ENCODE results near the gene DPF3. TPM values are rescaled to one million over a fixed set of nuclear protein-coding genes. Genes with fewer than 3 reads are reported as not detected.

The DPF3 gene
- total RNA-seq, 3 donors from 2014 or later (not counting 1 experiment from before 2014, with no cell fraction given): 1.4 to 1.8 (median 1.4) TPM

DNA sequence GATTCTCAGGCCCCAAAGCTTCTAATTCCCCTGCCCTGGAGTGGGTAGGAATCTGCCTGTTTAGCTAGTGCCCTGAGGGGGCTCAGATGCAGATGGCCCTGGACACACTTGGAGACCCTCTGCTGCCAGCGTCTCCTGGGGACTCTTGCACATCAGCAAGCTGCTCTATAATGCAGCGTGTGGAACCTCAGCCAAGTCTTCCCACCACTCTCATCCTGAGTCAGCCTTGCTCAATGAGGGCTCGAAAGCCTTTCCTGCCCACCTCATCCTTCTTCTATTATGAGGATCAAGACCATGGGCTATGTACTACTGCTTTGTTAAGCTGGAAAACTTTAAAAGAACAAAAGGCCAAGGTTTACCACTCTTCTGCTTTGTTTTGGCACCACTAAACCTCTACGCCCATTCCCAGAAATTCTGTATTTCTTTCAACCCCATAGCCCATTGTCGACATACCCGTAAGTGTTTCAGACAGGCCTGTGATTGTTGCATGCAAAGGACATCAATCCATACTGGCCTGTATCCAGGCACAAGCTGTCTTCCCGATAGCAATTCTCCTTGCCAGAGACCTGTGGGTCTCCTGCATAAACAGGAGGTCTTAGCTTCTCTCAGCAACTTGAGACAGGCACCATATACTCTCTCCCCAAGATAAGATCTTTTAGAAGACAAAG is 246.9 kb downstream of the DPF3 start:
- Histone ChIP-seq H3K36me3 (ENCODE audit: control insufficient read depth, insufficient read depth, low read length) (no peaks in the 10 kb centered on the region), H3K9me3 (ENCODE audit: control insufficient read depth, insufficient read depth, low read length) (no peaks in the 10 kb centered on the region), H3K4me1 (ENCODE audit: control insufficient read depth, insufficient read depth, low read length) (no peaks in the 10 kb centered on the region), H3K27ac (ENCODE audit: low read length) (no peak overlapping the region), H3K27me3 (ENCODE audit: control insufficient read depth, insufficient read depth, low read length) (no peaks in the 10 kb centered on the region), H3K4me3 (ENCODE audit: low read length) (no peak overlapping the region)
- Mint-ChIP-seq H3K9me3 (no peaks in the 10 kb centered on the region), H3K36me3 (no peaks in the 10 kb centered on the region), H3K4me3 (no peak overlapping the region), H3K27ac (no peak overlapping the region), H3K27me3 (ENCODE audit: low read depth in 2 of 2) (peaks cover 6 to 19% of the 10 kb centered on the region in 2 donors), H3K4me1 (no peaks in the 10 kb centered on the region)
- no peak for TF ChIP-seq CTCF (IDR thresholded peaks at IDR 0.05)
- intact Hi-C loops (cut with micrococcal nuclease): no loop called here
- DNase-seq: no peak
- no peak for ATAC-seq
- WGBS (ENCODE audit: insufficient coverage): 91% methylated on average over 7 of the region's 7 CpGs

- ATAC-seq (no peak), DNase-seq (no peak)
- Histone ChIP-seq H3K27me3 (ENCODE audit: control insufficient read depth, insufficient read depth, low read length) (no peaks in the 10 kb centered on the region), H3K9me3 (ENCODE audit: control insufficient read depth, insufficient read depth, low read length) (no peaks in the 10 kb centered on the region), H3K27ac (ENCODE audit: low read length) (no peak overlapping the region), H3K36me3 (ENCODE audit: control insufficient read depth, insufficient read depth, low read length) (no peaks in the 10 kb centered on the region), H3K4me1 (ENCODE audit: control insufficient read depth, insufficient read depth, low read length) (no peaks in the 10 kb centered on the region), H3K4me3 (ENCODE audit: low read length) (no peak overlapping the region)
- no peaks in the 10 kb centered on the region for H3K36me3 Mint-ChIP-seq
- peaks cover 7 to 18% of the 10 kb centered on the region in 2 donors for H3K27me3 Mint-ChIP-seq (ENCODE audit: low read depth in 2 of 2)
- no peak overlapping the region for H3K4me3 Mint-ChIP-seq
- H3K9me3 Mint-ChIP-seq: no peaks in the 10 kb centered on the region
- no peaks in the 10 kb centered on the region for H3K4me1 Mint-ChIP-seq
- intact Hi-C loops (cut with micrococcal nuclease): no loop called here
- no peak overlapping the region for H3K27ac Mint-ChIP-seq
- 81% methylated on average over 5 of the region's 5 CpGs for WGBS (ENCODE audit: insufficient coverage)
- no peak for TF ChIP-seq CTCF (IDR thresholded peaks at IDR 0.05)
Measured at GRCh38 chr14:72645706-72646105, 248.2 kb downstream of the DPF3 start.

- Mint-ChIP-seq H3K9me3 (no peaks in the 10 kb centered on the region), H3K36me3 (no peaks in the 10 kb centered on the region), H3K4me3 (no peak overlapping the region), H3K4me1 (no peaks in the 10 kb centered on the region), H3K27ac (no peak overlapping the region), H3K27me3 (ENCODE audit: low read depth in 2 of 2) (peaks cover 11 to 22% of the 10 kb centered on the region in 2 donors)
- H3K36me3 ChIP-seq (ENCODE audit: control insufficient read depth, insufficient read depth, low read length): no peaks in the 10 kb centered on the region
- intact Hi-C loops (cut with micrococcal nuclease): no loop called here
- no peak overlapping the region for H3K27ac ChIP-seq (ENCODE audit: low read length)
- no peaks in the 10 kb centered on the region for H3K4me1 ChIP-seq (ENCODE audit: control insufficient read depth, insufficient read depth, low read length)
- WGBS (ENCODE audit: insufficient coverage): 96% methylated on average over 3 of the region's 4 CpGs
- H3K4me3 ChIP-seq (ENCODE audit: low read length): no peak overlapping the region
- DNase-seq: peak in 1 of 2 donors; percentile 4
- no peak for ATAC-seq
- H3K27me3 ChIP-seq (ENCODE audit: control insufficient read depth, insufficient read depth, low read length): no peaks in the 10 kb centered on the region
- no peaks in the 10 kb centered on the region for H3K9me3 ChIP-seq (ENCODE audit: control insufficient read depth, insufficient read depth, low read length)
- TF ChIP-seq CTCF (IDR thresholded peaks at IDR 0.05): no peak
Measured at GRCh38 chr14:72644758-72645489, 249.0 kb downstream of the DPF3 start.
